Activated T-cell treated with anti-CD3 and anti-CD28 coated beads for 4 hours (primary cell): ENCODE data around the gene CIT.

Experiments used
- DNase-seq: peaks from one replicate; pipeline ENCODE4 v3.0.0-alpha.2; 2020

The CIT gene

DNA sequence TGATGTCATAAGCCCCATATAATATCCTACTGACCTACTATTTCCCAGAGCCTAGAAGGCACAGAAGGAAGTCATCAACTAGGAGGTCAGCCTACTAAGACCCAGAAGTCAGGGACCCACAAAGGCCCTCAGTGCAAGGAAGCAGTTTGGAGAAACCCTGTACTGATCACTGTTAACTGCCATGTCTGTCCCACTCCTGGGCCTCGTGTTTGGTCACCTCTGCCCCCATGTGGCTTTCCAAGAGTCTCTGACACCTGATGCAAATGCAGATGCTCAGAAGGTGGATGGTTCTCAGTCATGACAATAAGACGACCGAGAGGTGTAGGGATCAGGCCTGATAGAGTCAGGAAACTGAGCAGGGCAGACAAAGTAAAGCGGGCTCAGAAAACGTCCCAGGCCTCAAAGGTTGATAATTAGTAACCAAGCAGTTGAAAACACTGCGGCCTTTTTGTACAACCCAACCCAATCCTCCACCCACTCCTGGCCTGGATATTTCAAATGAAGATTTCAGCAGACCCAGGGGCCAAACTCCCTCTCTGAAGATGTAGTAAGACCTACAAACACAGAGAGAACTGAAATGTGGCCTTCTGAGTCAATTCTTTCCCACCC is 185.8 kb downstream of the CIT start:
- DNase-seq = no peak

DNA sequence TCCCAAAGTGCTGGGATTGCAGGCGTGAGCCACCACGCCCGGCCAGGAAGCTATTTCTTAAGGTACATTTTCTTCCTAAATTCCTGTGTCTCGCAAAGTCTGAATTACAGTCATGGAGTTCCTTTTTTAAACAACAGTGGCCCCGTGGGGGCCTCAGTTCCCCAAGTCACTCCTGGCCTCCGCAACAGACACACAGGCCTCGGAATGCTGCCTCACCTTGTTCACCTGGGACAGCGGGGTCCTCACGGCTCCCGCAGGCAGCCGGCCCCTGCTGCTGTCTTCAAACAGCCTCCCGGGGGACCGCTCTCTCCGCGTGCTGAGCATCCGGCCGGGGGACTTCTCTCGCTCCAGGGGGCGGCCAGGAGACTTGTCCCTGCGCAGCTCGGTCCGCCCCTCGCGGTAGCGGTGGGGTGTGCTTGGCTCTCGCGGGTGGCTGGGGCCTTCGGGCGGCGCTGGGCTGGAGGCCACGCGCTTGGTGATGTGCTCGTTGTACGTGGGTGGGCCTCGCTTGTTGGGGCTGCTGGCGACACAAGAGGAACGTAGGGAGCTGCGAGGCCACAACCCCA is 187.1 kb downstream of the CIT start:
- DNase-seq = no peak

DNA sequence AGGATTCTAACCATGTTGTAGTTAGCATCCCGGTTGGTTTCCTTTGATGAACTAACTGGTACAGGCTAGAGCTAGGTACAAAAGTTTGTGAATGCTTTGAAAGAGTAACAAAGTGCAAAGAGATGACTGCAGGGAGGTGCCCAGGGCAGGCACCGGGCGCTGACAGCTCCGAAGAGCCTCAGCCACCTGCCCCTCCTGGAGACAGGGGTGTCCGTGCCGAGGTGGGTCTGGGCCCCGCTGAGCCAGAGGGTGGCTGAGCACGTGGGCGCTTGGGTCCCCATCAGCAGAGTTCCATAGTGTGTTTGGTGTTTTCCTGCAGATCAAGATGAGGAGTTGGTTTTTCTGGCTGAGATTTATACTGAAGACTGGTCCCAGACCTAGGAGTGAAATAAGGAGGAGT is 189.2 kb downstream of the CIT start:
- DNase-seq = no peak

DNA sequence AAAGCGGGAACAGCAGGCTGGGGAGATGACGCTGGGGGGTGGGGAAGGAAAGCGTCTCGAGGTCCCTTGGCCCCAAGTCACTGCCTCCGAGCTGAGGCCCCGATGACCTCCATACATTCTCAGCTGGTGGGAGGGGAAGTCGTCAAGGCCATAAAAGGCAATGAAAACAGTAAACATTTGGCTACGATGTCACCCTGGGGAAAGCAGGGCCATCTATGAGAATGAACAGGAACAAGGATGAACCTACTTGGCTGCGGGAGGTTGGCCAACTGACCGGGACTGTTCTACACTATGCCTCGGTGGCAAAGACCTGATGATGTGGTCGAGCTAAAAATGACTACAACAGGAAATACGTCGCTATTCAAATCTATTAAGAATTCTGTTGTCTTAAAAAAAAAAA is 189.7 kb downstream of the CIT start:
- DNase-seq = no peak

DNA sequence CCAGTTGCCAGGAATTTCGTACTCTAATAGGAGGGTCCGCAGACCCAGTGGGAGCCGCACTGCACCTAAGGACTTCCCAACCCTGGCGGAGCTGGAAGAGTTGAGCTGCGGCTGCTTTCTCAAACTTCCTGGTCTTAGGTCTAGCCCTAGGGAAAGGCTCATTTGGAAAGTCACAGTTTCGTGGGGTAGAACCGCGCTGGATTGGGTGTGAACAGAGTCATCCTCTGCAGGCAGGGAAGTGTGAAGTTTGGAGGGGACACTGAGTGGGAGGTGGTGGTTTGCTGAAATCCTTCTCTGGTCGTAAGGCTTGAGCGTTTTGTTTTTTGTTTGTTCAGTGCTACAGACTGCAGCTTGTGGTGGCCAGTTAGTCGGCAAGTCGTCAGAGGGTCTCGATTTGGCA is 190.3 kb downstream of the CIT start:
- DNase-seq = no peak

DNA sequence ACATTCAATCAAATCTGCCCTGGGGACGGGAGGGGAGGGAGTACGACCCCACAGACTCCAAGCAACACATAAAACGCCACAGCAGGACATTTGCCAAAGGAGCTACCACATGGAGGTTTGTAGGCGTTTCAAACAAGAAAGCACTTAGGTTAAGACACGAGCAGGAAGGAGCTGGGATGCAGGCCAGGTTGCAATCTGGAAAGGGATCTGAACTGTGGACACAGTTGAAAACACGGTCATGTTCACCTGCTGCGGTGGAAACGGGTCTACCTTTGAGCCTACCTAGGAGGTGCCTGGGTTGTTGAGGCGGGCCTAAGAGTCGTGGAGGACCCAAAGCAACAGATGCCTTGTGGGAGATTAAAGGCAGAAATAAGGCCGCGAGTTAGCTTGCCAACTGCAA is 190.8 kb downstream of the CIT start:
- DNase-seq = no peak

DNA sequence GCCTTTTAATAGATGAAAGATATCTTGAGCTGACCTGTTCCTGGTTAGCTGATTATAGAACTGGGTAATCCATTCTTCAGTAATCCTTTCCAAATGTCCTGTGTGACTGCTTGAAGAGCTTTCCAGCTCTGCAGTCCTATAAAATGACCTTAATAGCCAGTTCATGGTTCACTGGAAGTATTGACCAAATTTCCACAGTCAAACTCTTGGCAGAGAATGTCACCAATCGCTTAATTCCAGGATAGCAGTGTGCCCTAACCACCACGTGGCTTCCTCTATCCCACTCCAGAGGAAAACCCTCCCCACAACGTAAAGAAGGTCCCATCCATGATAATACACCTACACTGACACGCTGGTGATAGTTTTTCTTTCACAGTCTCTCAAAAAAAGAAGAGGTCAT is 191.7 kb downstream of the CIT start:
- DNase-seq = no peak

DNA sequence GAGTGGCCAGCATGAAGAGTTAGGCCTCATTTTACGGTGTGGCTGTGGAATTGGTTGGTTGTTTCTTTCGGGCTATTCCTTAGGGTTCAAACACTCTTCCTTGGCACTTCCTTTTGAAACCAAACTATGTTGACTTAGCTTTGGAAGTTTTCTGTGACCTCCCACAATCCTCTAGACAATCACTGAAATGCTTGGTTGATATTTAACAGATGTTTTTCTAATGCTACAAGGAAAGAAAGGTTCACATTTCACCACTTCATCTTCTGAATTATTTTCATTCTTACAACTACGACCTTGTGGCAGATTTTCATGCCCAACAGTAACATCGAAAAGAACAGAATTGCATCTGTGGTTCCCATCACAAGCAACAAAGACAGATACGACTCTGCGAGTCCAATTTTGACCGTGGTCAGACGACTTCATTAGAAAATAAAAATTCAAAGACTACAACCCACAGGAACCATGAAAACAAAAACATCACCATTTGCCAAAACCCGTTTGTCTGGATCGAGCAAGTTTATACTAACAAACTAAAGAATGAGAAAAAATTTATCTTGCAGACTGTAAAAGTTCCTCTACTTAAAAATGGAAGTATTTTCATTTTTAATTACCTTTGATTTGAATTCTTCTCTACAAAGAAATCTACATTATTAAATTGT is 192.3 kb downstream of the CIT start:
- no peak for DNase-seq

DNA sequence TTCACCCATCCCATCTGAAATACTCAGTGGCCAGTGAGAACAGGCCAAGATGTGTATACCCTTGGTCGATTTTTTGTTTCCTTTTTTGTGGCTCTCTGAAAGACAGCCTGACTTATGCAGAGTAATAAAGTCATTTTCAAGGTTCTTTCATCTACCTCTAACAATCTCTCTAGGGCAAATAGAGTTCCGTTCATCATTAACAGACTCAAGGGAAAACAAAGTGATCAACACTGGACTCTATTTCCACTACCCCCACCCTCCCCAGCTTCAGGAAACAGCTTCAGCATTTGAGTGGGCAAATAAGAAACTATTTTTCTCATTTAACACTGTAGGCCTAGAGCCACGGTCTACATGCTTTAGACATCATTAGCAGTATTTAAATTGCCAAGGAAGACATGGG is 193.3 kb downstream of the CIT start:
- no peak for DNase-seq

DNA sequence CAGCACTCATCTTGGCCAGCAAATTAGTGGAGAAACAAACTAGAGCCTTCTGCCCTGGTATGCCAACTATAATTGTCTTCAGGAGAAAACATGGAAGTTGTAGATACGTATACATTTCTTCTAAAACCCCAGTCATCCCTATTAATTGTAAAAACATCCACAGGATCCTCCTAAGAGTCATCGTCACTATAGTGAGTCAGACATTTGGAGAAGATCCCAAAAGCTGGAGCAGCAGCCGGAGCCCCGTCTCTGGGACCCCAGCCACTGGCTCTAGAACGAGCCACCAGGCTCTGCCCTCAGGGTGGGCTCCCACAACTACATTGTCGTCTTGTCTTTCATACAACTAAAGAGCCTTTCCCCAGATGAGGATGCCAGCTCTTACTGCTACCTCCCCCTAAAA is 193.7 kb downstream of the CIT start:
- no peak for DNase-seq

DNA sequence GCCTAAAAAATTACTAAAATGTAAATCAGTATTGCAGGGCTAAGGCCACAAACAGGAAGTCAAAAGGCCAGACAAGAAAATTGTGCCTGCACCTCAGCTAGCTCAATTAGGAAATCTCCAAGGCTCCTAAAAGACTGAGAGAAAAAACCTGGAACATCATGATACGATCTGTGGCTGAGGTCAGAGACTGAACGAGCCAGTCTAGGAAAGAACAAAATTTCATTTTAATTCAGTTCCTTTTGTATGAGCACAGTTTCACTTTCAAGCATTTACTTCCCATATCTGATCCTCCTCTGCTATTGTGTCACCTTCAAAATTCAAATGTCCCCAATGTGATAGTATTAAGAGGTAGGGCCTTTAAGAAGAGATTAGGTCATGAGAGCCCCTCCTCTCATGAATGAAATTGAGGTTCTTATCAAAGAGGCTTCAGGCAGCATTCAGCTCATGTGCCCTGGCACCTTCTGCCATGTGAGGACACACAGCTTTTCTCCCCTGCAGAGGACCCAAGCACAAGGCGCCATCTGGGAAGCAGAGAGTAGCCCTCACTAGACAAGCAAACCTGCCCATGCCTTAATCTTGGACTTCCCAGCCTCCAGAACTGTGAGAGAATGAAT is 194.4 kb downstream of the CIT start:
- no peak for DNase-seq

DNA sequence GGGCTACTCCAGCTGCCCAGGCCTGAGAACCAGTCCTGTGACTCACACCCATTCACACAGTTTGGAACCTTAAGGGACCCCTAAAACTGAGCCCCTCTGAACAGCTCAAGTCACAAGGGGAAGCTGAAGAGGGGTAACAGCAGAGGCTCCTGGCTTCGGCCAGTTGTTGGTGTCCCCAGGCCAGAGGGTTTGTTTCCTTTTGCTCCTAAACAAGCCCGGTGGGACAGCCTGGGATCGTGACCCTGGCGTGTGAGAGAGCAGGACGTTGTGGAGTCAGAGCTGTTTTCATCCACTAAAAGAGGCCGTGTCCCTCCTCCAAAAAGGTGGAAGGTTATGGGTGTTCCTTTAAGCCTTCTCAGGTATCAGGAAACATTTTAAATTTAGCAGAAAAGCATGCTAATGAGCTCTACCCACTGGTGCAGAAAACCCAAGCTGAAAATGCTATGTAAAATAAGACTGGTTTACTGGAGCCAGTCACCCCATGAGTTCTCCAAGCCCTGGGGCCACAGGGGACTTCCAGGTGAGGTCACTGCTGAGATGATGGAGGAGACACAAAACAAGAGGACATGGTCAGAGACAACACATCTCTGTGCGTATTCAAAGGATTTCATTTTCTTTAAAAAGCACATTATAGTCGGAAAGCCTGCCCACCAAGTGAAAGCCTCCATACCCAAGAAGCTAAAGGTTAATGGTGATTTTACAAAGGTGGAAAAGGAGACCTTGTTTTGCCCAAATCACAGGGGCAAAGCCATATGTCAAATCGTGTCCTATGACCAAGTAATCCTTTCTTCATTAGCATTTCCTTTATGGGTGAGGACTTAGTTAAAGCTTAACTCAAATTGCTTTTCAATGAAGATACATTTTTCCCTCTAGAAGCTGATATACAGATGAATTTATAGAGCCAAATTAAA is 195.1 kb downstream of the CIT start:
- no peak for DNase-seq

DNA sequence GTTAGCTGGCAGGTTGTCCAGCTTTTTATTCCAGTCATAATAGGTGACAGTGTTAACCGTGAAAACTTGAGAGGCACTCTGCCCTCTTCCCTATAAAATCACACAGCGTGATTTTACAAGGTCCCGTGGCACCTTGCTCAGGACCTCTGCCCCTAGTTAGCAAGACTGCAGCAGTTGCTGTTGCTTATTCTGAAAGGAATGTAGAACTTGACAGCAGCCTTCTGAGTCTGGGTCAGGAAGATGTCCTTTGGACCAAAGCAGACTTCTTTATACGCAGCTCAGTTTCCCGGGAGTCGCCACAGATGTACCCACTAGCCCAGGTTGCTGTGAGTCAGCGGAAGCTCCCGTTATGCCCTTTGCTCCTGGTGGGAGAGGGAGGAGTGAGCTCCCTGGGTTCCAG is 196.0 kb downstream of the CIT start:
- no peak for DNase-seq

DNA sequence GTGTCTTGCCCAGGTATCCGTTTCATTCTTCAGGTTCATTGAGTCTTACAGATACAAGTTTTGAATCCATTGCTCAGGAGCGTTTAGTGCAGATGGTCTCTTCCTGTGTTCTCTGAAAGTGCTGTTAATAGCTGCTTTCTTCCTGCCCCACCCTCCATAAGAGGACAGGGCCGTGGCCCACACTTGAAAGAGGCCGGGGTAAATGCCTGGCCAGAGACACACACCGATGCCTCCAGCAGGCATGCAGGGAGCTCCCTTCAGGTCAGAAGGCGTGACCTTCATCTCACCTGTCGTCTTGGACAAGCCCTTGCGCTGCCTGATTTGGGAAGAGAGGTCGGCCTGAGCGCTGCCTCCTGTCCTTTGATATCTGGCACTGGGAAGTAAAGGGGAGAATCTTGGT is 197.6 kb downstream of the CIT start:
- DNase-seq = no peak

DNA sequence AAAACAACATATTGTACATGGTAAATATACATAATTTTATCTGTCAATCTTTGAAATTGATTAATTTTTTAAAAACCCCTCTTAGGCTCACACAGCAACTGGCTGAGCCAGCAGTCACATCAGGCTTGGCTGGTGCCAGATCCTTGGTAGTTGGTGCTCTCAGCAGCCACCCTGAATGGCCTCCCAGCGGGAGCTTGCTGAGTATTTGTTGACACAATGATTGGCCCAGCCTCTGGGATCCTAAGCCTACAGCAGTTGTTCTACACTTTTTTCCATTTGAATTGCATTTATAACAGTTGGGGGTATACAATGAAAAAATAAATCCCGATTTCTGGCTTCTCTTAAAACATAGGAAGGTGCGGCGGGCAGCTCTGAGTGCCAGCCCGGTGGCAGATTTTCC is 198.0 kb downstream of the CIT start:
- no peak for DNase-seq

DNA sequence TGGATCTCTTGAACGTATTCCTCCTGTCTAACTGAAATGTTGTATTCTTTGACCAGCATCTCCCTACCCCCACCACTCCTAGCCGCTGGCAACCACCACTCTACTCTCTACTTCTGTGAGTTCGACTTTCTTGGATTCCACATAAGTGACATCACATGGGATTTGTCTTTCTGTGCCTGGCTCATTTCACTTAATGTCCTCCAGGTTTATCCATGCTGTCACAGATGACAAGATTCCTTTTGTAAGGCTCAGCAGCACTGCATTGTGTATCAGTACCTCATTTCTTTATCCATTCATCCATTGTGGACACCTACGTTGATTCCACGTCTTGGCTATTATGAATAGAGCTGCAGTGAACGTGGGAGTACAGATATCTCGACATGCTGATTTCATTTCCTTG is 198.7 kb downstream of the CIT start:
- no peak for DNase-seq

DNA sequence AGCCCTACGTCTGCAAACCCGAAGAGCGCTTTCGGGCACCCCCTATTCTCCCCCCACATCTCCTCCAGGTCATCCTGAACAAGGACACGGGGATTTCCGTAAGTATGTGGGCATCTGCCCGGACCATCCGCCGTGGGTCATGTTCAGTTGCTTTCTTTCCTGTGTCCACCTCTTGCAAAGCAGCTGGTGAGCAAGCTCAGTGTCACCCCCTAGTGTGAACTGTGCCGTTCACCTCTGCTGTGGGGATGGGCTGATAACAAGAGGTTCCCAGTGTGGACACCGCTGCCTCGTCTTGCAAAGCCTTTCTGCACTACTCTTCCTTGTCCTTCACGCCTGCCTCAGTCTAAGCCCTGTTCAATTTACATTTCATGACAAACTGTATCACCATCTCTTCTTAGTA is 200.5 kb downstream of the CIT start:
- no peak for DNase-seq

DNA sequence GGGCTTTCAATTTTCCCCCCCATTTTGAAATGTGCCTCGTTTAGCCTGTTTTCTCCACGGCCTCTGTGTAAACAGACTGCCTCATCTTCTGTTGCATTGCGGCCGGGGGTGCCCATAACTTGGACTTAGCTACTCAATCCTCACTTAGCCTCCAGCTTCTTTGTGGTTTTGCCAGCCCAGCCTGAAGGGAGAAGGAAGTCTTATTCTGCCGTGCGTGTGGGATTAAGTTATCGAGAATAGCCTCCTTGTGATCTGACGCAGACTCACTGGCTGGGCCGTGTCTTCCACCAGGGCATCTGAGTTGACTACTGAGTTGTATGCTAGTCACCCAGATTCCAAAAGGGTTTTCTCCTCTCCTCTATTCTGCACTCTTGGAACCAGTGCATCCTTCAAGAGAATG is 201.1 kb downstream of the CIT start:
- DNase-seq = no peak

DNA sequence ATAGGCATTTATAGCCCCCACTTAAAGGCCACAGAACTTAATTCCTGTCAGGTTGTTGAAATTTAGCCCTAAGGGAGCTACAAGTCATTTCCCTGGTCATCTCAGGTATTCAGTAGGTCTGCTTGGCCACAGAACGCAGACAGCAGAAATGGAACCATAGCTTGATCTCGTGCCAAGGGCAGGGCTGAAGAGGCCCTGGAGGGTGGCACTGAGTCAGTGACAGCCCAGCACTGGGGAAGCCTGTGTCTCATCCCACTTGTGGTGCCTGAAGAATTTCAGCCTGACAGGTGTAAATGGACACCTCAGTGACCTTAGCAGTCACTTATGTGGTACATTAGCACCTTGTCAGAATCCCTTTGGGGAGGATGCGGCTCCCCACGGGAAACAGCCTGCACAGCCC is 202.6 kb downstream of the CIT start:
- no peak for DNase-seq

DNA sequence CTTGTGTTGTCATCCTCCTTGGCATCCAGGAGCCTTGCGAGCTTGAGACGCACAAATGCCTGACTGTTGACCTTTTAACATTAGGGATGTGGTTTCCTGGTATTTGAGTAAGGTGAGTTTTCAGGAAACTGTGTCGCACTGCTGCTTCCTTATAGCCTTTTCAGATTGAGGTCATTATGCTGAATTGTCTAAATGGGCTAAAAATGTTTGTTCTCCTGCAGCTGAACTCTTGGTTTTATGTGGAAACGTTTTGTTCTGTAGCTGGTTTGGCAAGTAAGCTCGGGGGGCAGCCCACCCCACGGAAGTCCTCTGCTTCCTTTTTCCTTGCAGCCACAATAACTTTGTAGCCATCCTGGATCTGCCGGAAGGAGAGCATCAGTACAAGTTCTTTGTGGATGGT is 203.5 kb downstream of the CIT start:
- DNase-seq = no peak

DNA sequence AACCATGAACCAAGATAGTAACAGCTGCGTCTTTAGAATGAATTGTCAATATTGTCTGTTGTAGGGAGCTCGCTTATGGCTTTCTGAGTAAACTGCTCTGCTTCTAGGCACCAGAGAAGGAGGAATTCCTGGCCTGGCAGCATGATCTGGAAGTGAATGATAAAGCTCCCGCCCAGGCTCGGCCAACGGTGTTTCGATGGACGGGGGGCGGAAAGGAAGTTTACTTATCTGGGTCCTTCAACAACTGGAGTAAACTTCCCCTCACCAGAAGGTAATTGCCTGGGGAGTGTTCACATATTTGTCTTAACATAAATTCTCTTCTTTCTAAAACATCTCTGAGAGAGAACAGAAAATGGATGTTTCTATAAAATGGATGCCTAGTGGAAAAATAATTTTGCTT is 204.9 kb downstream of the CIT start:
- no peak for DNase-seq

DNA sequence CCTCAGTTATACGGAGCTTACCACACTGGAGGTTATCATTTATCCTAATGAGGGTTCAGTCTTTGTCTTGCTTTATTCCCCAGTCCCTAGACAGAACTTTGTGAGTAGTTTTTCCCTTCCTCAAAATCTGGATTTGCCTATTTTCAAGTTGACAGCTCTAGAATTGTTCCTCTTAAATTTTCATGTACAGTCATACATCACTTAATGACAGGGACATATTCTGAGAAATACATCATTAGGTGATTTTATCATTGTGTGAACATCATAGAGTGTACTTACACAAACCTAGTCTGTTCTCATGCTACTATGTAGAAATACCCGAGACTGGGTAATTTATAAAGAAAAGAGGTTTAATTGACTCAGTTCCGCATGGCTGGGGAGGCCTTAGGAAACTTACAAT is 206.1 kb downstream of the CIT start:
- no peak for DNase-seq

DNA sequence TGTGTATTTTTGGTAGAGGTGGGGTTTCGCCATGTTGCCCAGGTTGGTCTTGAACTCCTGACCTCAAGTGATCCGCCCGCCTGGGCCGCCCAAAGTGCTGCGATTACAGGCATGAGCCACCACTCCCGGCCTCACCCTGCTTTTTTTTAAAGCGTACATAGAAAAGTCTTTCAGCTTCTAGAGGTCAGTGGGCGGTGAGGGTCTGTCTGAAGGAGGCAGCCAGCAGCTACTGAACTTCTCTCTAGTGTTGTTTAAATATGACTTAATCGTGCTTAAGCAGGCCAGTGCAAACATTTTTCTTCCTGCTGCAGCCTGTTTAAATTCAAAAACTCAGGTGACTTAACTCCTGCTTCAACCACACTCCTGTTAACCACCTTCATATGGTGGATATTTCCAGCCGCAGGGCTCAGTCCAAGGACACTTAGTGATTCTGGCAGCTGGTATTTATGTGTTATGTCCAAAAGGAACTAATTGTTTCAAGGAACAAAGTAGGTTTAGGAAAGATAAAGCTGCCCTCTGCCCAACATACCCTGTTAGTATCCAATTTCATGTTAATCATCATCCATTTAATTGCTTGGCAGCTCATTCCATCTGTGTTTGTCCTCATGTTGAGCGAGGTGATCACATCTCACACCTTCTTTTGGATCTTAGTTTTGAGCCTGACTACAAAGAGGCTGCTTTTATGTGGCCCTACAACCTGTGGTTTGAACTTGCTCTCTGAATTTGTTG is 207.2 kb downstream of the CIT start:
- DNase-seq = no peak
